Activated T-helper 1 cell treated with Interleukin-2 at 50 U/mL for 16 hours (primary cell): ENCODE data around the gene LYZ.

Experiments used
- DNase-seq: peaks from one replicate; pipeline ENCODE4 v3.0.0-alpha.2; 2020; ENCODE audit warnings: low read depth

Gene LYZ

GRCh38 chr12:69388371-69388770 is 40.2 kb downstream of the LYZ start:
- no peak for DNase-seq

GRCh38 chr12:69389831-69390230 is 41.6 kb downstream of the LYZ start:
- DNase-seq = no peak

- no peak for DNase-seq
Measured at GRCh38 chr12:69392179-69392928, 44.2 kb downstream of the LYZ start.

- DNase-seq = no peak
Measured at GRCh38 chr12:69396041-69396440, 47.9 kb downstream of the LYZ start.

- no peak for DNase-seq
Measured at GRCh38 chr12:69396963-69397362, 48.8 kb downstream of the LYZ start.

- no peak for DNase-seq
Measured at GRCh38 chr12:69397978-69398377, 49.8 kb downstream of the LYZ start.

- no peak for DNase-seq
Measured at GRCh38 chr12:69401940-69402339, 53.8 kb downstream of the LYZ start.
